ENCODE measurements around the gene FBXO30.
A peak's percentile ranks its signal among the peaks of the same experiment; 100 is the strongest.

FBXO30 gene

GRCh38 chr6:145818796-145819195 lies 4.2 kb upstream of the FBXO30 start:
- no peak for DNase-seq

GRCh38 chr6:145816392-145816791 lies 1.8 kb upstream of the FBXO30 start:
- DNase-seq: no peak

GRCh38 chr6:145815309-145816274 lies 997 bp upstream of the FBXO30 start:
- DNase-seq: peak; percentile 39

DNA sequence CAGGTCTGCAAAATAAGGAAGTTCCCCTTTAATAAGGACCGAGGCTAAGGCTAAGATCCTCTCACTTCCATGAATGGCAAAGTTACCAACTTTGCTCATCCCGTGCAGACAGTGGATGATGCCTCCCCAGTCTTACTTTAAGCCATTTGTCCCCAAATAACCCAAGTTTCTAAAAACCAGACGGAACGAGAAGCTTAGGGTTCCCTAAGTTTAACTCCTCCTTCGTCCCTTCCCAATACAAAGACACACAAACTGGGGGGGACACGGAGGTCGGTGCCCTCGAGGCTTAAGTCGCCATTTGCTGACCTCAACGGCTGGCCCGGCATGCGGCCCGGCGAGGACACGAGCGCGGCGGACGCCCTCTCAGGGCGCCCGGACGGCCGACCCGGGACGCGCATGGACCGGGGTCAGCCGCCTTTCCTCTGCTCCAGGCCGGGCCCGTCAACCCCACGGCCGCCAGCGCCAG lies 527 bp downstream of the FBXO30 start:
- DNase-seq: peak; percentile 45

DNA sequence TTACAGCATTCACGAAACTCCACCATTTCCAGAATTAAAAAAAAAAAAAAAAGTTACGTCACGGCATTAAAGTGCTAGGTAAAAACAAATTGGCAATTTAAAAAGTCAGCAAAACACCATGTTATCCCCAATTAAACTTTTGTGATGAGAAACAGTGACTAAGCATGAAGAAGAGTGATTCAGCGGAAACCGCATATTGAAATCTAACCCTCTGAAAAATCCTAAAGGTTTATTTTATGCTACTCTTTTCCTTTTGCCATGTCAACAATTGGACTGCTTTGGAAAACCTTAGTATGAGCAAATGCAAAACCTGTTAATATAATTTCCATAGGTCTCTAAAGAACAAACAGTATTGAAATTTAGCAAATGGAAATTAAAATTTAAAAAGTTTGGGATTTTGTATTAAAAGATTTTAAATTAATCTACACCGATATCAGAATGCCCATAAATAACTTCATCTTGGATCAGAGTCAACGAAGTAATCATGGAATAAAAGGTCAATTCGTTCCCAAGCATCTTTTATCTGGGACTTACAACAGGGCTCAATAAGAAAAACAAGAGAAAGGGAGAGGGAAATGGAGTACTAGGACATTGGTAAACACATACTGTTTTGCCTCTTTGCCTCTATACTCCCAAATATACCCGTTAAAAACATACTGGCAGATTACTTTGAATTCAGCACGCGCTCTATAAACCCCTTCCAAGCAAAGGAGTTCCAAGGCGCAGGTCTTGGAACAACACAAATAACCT lies 1.1 kb downstream of the FBXO30 start:
- DNase-seq: peak; percentile 21

DNA sequence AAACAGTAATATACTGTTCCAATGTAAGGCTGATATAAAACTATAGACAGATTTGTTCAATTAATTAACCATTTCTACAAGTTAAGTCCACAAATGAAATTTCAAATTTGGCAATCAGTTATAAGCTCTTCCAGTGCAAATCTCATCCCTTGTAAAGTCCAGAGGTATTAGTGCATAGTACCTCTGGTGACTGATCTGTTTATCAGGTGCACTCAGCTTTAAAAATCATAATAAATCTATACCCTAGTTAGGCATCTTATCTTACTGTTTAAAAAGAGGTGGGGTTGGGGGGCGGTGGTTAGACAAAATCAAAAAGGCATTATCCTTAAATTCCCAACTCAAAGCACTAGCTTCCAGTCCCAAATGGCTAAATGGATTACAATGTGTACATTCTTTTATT lies 2.9 kb downstream of the FBXO30 start:
- no peak for DNase-seq

GRCh38 chr6:145809785-145810184 lies 4.8 kb downstream of the FBXO30 start:
- DNase-seq: no peak

DNA sequence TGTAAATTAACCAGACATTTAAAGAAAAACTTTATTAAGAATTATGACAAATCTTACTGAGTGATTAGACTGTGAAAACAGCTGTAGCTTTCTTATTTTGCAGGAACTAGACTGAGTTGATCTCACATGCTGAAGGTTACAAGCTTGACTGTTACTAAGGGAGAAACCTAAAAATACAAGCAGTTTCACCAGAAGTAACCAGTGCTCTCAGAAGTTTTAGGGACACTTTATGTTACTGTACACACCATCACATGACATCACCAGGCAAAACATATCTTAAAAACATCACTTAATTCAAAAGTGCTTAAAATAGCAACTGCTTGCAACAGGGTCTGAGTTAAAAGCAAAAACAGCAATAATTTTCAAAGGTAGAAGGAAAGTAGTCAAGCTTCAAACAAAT lies 5.4 kb downstream of the FBXO30 start:
- no peak for DNase-seq

DNA sequence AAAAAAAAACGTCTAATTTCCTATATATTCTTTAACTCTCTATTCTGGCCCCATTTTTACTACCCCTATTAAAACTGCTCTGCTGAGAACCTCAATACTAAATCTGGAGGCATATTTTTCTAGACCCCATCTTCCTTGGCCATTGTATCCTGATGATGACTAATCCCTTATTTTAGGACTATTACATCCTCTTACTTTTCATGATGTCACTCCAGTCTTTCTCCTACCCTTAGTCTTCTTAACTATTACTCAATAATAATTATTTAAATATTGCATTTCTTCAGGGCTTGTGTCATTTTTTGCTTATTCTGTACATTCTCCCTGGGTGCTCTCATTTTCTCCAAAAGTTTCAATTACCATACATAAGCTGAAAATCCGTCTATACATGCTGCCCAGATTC lies 6.4 kb downstream of the FBXO30 start:
- no peak for DNase-seq

DNA sequence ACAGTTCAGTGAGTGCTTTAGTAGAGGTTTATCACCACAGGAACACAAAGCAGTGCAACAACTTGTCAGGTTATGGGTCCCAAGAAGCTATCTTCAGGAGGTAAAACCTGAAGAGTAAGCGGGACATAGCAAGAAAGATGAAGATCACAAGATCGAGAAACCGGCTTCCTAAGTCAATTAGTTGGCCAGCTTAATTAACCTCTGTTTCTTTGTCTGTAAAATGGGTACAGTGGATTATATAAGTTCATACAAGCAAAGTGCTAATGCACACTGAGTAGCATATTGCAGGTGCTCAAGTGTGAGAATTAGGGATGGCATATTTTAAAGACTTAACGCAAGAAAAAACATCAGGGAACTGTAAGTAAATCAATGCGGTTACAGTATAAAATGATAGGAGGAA lies 12.5 kb downstream of the FBXO30 start:
- no peak for DNase-seq

- DNase-seq: no peak
These were observed 13.6 kb downstream of the FBXO30 start for GRCh38 chr6:145801021-145801420.

DNA sequence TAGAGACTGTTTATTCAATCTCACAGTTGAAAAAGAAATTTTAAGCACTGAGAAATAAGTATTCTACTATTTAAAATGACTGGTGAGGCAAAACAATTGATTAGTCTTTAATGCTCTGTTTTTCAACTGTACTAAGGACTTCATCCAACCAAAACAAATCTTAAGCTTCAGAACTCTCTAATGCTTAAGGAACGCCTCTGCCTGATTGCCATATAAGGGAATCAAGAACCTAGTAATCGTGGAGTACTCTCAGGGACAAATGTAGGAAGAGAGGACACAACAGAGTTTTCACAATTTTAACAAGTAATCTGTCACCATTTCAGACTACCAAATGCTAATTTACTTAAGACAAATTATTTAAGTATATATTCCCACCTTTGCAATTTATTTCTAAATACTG lies 16.1 kb downstream of the FBXO30 start:
- DNase-seq: no peak

GRCh38 chr6:145789443-145789842 lies 25.2 kb downstream of the FBXO30 start:
- no peak for DNase-seq

DNA sequence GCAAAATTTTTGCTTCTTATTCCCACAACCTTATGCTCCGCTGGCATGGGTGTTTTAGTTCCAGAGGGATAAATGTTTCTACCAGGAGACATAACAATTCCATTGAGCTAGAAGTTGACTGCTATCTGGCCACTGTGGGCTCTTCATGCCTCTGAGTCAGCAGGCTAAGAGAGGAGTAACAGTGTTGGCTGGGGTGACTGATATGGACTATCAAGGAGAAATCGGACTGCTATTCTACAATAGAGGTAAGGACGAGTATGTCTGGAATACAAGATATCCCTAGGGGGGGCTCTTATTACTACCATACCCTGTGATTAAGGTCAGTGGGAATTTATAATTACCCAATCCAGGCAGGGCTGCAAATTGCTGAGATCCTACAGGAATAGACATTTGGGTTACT lies 26.9 kb downstream of the FBXO30 start:
- no peak for DNase-seq

DNA sequence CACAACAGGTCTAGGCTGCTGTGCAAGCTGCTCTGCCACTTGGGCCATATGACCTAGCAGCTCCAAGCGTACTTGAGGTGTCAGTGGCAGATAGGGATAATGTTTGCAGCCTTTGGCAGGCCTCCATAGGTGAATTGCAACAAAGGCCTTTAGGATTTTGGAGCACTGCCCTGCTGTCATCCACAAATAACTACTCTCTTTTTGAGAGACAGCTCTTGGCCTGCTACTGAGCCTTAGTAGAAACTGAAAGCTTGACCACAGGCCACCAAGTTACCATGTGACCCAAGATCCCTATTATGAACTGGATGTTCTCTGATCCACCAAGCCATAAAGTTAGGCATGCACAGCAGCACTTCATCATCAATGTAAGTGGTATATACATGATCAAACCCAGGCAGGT lies 29.9 kb downstream of the FBXO30 start:
- no peak for DNase-seq

DNA sequence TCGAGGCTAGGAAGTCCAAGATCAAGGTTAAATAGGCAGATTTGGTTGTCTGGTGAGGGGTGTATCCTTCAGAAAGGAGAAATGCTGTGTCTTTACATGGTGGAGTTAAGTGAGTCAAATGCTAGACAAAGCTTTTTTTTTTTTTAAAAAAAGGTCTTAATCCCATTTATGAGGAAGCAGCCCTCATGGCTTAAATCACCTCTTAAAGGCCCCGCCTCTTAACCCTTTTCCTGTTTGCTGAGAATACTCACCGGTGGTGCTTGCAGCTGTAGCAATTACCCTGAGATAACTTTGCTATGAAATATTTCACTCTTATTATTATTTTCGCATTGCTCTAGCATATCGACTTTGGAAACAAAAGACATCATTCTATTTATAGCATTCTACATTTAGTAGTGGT lies 30.8 kb downstream of the FBXO30 start:
- DNase-seq: no peak

DNA sequence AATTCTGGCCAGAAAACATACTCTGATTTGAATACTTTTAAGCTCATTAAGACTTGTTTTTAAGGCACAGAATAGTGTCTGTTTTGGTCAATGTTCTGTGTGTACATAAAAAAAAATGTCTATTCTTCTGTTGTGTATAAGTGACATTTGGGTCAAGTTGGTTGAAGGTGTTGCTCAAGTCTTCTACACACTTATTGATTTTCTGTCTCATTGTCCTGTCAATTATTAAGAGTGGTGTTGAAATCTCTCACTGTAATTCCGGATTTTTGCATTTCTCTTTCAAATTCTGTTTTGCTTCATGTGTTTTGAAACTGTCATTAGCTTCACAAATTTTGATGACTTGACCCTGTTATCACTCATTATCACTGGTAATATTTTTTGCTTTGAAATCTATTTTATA lies 41.7 kb downstream of the FBXO30 start:
- no peak for DNase-seq

DNA sequence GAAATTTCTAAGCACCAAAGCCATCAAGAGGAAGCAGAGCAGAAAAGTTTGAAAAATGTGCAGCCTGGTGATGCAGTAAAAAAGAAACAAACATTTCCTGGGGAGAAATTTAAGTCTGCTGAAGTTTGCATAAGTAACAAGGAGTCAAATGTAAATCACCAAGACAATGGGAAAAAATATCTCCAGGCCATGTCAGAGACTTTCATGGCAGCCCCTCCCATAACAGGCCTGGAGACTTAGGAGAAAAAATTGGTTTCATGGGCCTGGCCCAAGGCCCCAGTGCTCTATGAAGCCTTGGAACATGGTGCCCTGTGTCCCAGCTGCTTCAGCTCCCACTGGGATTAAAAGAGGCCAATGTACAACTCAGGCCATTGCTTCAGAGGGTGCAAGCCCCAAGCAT lies 49.1 kb downstream of the FBXO30 start:
- no peak for DNase-seq

DNA sequence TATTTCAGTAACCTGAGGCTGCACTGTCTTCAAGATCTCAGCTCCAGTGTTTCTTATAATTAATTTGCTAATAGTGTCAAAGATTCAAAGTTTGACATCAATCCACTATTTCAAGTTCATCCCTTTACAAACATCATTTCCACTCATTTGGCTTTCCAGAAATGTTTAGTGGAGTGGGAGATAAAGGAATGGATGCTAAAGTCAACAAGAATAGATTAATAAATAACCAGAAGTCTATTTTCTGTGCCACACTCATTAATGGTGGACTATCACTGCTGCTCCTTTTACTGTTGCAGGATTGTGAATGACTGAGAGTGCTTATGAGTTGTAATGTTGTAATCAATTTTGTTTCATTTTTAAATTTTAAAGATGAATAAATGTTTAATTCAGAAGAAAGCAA lies 50.9 kb downstream of the FBXO30 start:
- no peak for DNase-seq

- no peak for DNase-seq
These were observed 53.0 kb downstream of the FBXO30 start for GRCh38 chr6:145761584-145761983.

GRCh38 chr6:145758113-145758512 lies 56.5 kb downstream of the FBXO30 start:
- no peak for DNase-seq

GRCh38 chr6:145756170-145756662 lies 58.4 kb downstream of the FBXO30 start:
- DNase-seq: peak; percentile 81

- DNase-seq: no peak
These were observed 58.9 kb downstream of the FBXO30 start for GRCh38 chr6:145755682-145756081.

GRCh38 chr6:145752638-145753037 lies 62.0 kb downstream of the FBXO30 start:
- no peak for DNase-seq

Measured in DMS79 treated with DMSO at 0.1 percent for 48 hours (cell line).